Ishikawa (cell line): ENCODE results near the gene IL12RB2.

Source experiments
- EGR1 ChIP-seq: IDR thresholded peaks from 2 replicates; pipeline ENCODE4 v1.6.1; 2012
- EP300 ChIP-seq: IDR thresholded peaks from 2 replicates; pipeline ENCODE4 v1.6.1; 2012; ENCODE audit warnings: borderline replicate concordance
- FOXM1 ChIP-seq: IDR thresholded peaks from 2 replicates; pipeline ENCODE4 v1.6.1; 2012; ENCODE audit warnings: low read depth, borderline replicate concordance
- NFIC ChIP-seq: IDR thresholded peaks from 2 replicates; pipeline ENCODE4 v1.6.1; 2012
- RAD21 ChIP-seq: IDR thresholded peaks from 2 replicates; pipeline ENCODE4 v1.6.1; 2012; ENCODE audit warnings: low read depth
- YY1 ChIP-seq: IDR thresholded peaks from 2 replicates; pipeline ENCODE4 v1.6.1; 2012; ENCODE audit warnings: low read depth
- TF ChIP-seq, protein P1 (sequence below): IDR thresholded peaks from 2 replicates; pipeline ENCODE4 v1.6.1; 2012
- TF ChIP-seq, protein P2 (sequence below): IDR thresholded peaks from 2 replicates; pipeline ENCODE4 v1.6.1; 2012; ENCODE audit warnings: low read depth, mild to moderate bottlenecking

- TF ChIP-seq FOXM1 (no peak), EP300 (no peak), NFIC (no peak), RAD21 (no peak), YY1 (no peak), EGR1 (no peak; the same call in none of the 2 replicates)
- TF ChIP-seq, protein P1, sequence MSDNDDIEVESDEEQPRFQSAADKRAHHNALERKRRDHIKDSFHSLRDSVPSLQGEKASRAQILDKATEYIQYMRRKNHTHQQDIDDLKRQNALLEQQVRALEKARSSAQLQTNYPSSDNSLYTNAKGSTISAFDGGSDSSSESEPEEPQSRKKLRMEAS: peak; percentile 61
- TF ChIP-seq, protein P2, sequence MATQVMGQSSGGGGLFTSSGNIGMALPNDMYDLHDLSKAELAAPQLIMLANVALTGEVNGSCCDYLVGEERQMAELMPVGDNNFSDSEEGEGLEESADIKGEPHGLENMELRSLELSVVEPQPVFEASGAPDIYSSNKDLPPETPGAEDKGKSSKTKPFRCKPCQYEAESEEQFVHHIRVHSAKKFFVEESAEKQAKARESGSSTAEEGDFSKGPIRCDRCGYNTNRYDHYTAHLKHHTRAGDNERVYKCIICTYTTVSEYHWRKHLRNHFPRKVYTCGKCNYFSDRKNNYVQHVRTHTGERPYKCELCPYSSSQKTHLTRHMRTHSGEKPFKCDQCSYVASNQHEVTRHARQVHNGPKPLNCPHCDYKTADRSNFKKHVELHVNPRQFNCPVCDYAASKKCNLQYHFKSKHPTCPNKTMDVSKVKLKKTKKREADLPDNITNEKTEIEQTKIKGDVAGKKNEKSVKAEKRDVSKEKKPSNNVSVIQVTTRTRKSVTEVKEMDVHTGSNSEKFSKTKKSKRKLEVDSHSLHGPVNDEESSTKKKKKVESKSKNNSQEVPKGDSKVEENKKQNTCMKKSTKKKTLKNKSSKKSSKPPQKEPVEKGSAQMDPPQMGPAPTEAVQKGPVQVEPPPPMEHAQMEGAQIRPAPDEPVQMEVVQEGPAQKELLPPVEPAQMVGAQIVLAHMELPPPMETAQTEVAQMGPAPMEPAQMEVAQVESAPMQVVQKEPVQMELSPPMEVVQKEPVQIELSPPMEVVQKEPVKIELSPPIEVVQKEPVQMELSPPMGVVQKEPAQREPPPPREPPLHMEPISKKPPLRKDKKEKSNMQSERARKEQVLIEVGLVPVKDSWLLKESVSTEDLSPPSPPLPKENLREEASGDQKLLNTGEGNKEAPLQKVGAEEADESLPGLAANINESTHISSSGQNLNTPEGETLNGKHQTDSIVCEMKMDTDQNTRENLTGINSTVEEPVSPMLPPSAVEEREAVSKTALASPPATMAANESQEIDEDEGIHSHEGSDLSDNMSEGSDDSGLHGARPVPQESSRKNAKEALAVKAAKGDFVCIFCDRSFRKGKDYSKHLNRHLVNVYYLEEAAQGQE: no peak
Measured at GRCh38 chr1:67429528-67430357, 122.1 kb downstream of the IL12RB2 start.
